ENCODE data around the gene MRRF.

- TF ChIP-seq POLR2A (IDR thresholded peaks at IDR 0.05) (no peak), POLR2AphosphoS5 (IDR thresholded peaks at IDR 0.05; ENCODE audit: insufficient read depth in 1 of 2, low read depth in 1 of 2) (no peak), CTCF (IDR thresholded peaks at IDR 0.05) (no peak)
These were observed 26.8 kb downstream of the MRRF start for GRCh38 chr9:122291458-122291857.

Measured in vagina (tissue), 2 donors.